ENCODE data around the gene TMEM120A. TPM values are rescaled to one million over a fixed set of nuclear protein-coding genes. Genes with fewer than 3 reads are reported as not detected.

The TMEM120A gene
- total and polyA plus RNA-seq, 2 experiments from 2014 or later = 12.7 to 22.3 TPM

GRCh38 chr7:75984130-75985008 is 10.0 kb downstream of the TMEM120A start:
- H3F3A ChIP-seq (replicated peaks; ENCODE audit: low read depth) = no peaks in the 10 kb centered on the region
- no peak for DNase-seq (ENCODE audit: low spot score)
- H3K9me2 ChIP-seq (ENCODE audit: insufficient read depth) = no peaks in the 10 kb centered on the region
- H3K4me1 ChIP-seq (ENCODE audit: insufficient read depth) = no peaks in the 10 kb centered on the region
- H3K79me2 ChIP-seq (replicated peaks; ENCODE audit: insufficient read depth) = no peaks in the 10 kb centered on the region
- H3K4me2 ChIP-seq = no peak overlapping the region
- H3K36me3 Mint-ChIP-seq (ENCODE audit: low read depth) = peaks cover 29% of the 10 kb centered on the region
- no peaks in the 10 kb centered on the region; the same call in 1 of the 2 replicates for H3K36me3 ChIP-seq (ENCODE audit: insufficient read depth)
- H3K4me3 ChIP-seq = no peak overlapping the region
- no peak overlapping the region for H3K4me3 Mint-ChIP-seq
- no peak overlapping the region for H3K27ac Mint-ChIP-seq
- no peaks in the 10 kb centered on the region for H4K20me1 ChIP-seq (replicated peaks; ENCODE audit: insufficient read depth)
- H2AFZ ChIP-seq = no peak overlapping the region
- ATAC-seq = no peak
- H3K27ac ChIP-seq (ENCODE audit: low read depth) = no peak overlapping the region
- peaks cover 15% of the 10 kb centered on the region for H3K27me3 Mint-ChIP-seq (ENCODE audit: insufficient read depth, low read depth, poor library complexity)
- H3K27me3 ChIP-seq (ENCODE audit: insufficient read depth) = no peaks in the 10 kb centered on the region
- H3K9me3 Mint-ChIP-seq = no peaks in the 10 kb centered on the region
- H3K4me1 Mint-ChIP-seq = peaks cover 3% of the 10 kb centered on the region; the same call in 2 of the 3 replicates
- no peak for TF ChIP-seq EZH2 (IDR thresholded peaks at IDR 0.05; ENCODE audit: low read depth, unreplicated experiment)
- TF ChIP-seq CREB1 (CRISPR knock-in tag; IDR thresholded peaks at IDR 0.05; ENCODE audit: low read depth) = no peak
- no peak for TF ChIP-seq POLR2AphosphoS5 (IDR thresholded peaks at IDR 0.05; ENCODE audit: low read depth)
- TF ChIP-seq, protein P1, sequence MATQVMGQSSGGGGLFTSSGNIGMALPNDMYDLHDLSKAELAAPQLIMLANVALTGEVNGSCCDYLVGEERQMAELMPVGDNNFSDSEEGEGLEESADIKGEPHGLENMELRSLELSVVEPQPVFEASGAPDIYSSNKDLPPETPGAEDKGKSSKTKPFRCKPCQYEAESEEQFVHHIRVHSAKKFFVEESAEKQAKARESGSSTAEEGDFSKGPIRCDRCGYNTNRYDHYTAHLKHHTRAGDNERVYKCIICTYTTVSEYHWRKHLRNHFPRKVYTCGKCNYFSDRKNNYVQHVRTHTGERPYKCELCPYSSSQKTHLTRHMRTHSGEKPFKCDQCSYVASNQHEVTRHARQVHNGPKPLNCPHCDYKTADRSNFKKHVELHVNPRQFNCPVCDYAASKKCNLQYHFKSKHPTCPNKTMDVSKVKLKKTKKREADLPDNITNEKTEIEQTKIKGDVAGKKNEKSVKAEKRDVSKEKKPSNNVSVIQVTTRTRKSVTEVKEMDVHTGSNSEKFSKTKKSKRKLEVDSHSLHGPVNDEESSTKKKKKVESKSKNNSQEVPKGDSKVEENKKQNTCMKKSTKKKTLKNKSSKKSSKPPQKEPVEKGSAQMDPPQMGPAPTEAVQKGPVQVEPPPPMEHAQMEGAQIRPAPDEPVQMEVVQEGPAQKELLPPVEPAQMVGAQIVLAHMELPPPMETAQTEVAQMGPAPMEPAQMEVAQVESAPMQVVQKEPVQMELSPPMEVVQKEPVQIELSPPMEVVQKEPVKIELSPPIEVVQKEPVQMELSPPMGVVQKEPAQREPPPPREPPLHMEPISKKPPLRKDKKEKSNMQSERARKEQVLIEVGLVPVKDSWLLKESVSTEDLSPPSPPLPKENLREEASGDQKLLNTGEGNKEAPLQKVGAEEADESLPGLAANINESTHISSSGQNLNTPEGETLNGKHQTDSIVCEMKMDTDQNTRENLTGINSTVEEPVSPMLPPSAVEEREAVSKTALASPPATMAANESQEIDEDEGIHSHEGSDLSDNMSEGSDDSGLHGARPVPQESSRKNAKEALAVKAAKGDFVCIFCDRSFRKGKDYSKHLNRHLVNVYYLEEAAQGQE (IDR thresholded peaks at IDR 0.05; ENCODE audit: unreplicated experiment) = no peak
- no peak for TF ChIP-seq STAT1 (IDR thresholded peaks at IDR 0.05; ENCODE audit: unreplicated experiment)
- TF ChIP-seq ZNF331 (CRISPR knock-in tag; IDR thresholded peaks at IDR 0.05; ENCODE audit: low read depth) = no peak
- no peak for TF ChIP-seq NANOG (IDR thresholded peaks at IDR 0.05; ENCODE audit: borderline replicate concordance)
- no peak for TF ChIP-seq CTCF (conservative IDR thresholded peaks at IDR 0.05; ENCODE audit: low read depth in 2 of 2)
- TF ChIP-seq ZNF114 (CRISPR knock-in tag; IDR thresholded peaks at IDR 0.05) = no peak

Data from GM23338 (cell line).